HCT116 (cell line): ENCODE measurements around the gene PARVB. TPM values are rescaled to one million over a fixed set of nuclear protein-coding genes. Genes with fewer than 3 reads are reported as not detected.

ENCODE experiments used
- ATAC-seq: fragments of 200-7000 bp; cut with Tn5 transposase; 2 replicates; pipeline ENCODE4 v1.9.1; 2020; ENCODE audit warnings: mild to moderate bottlenecking, moderate library complexity
- BruUV-seq: library from RNA; stranded (reverse); fragments of 400-500 nt; replicated peaks from 2 replicates; lab custom pipeline; 2021; lab: Mats Ljungman, UMichigan
- CTCF ChIA-PET: fragments of 300-600 bp; sonication (Branson Sonifier 250); formaldehyde crosslinking; loops from one replicate; lab custom pipeline; 2021; ENCODE audit warnings: antibody characterized with exemption; lab: Charles Lee
- POLR2A ChIA-PET: fragments of 300-600, 350-600 bp; sonication (Branson Sonifier 250); formaldehyde crosslinking; loops from one replicate; lab custom pipeline; 2021; ENCODE audit warnings: antibody characterized with exemption; lab: Charles Lee
- RAD21 ChIA-PET, 2 experiments: fragments of 300-600 bp; sonication (Branson Sonifier 250); formaldehyde crosslinking; loops; one replicate each; lab custom pipeline; 2023; ENCODE audit warnings: low total read pairs in 2 of 2; ENCODE audit not compliant: uncharacterized antibody in 2 of 2, unreplicated experiment in 2 of 2, low non-redundant PET in 1 of 2; lab: Charles Lee
- DNase-seq: peaks from one replicate; pipeline ENCODE4 v3.0.0-alpha.2; 2010; ENCODE audit warnings: low read depth, low spot score
- H2AFZ ChIP-seq: fragments of 200-600 bp; shearing (Covaris generic), sonication (generic); 2 replicates; pipeline ENCODE4 v1.6.1; 2017; ENCODE audit warnings: low read depth, mixed run types, mixed read lengths, antibody characterized with exemption, low read length; ENCODE audit not compliant: poor library complexity, severe bottlenecking
- H3K27ac ChIP-seq: 2 replicates; pipeline ENCODE4 v1.5.1; 2012; ENCODE audit warnings: low read depth, low read length
- H3K27me3 ChIP-seq: fragments of 200-600 bp; sonication (generic); 2 replicates; pipeline ENCODE4 v1.6.1; 2016; ENCODE audit warnings: mixed run types, low read length, mixed read lengths; ENCODE audit not compliant: insufficient read depth
- H3K36me3 ChIP-seq, 2 experiments: fragments of 200-500 bp in 1 of 2; fragments of 200-600 bp in 1 of 2; sonication (Bioruptor generic) in 1 of 2; sonication (generic) in 1 of 2; 2 replicates each; pipeline versions ENCODE4 v1.5.1 to v1.6.1; 2014 to 2016; ENCODE audit warnings: low read length in 2 of 2, inconsistent platforms in 1 of 2, mixed read lengths in 1 of 2, mixed run types in 1 of 2; ENCODE audit not compliant: insufficient read depth in 2 of 2, control insufficient read depth in 1 of 2
- H3K4me1 ChIP-seq, 2 experiments: fragments of 200-600 bp in 1 of 2; sonication (generic) in 1 of 2; 2 replicates each; pipeline versions ENCODE4 v1.5.1 to v1.6.1; 2012 to 2017; ENCODE audit warnings: low read length in 2 of 2, inconsistent platforms in 1 of 2, mild to moderate bottlenecking in 1 of 2, mixed read lengths in 1 of 2, mixed run types in 1 of 2, moderate library complexity in 1 of 2; ENCODE audit not compliant: insufficient read depth in 2 of 2, control insufficient read depth in 1 of 2
- H3K4me2 ChIP-seq: fragments of 200-600 bp; sonication (generic); 2 replicates; pipeline ENCODE4 v1.6.1; 2017; ENCODE audit warnings: mixed run types, low read length, mixed read lengths
- H3K4me3 ChIP-seq, 2 experiments: fragments of 200-600 bp in 1 of 2; sonication (generic) in 1 of 2; replicated peaks in 1 of 2; 2 replicates each; pipeline ENCODE4 v1.5.1; 2011 to 2016; ENCODE audit warnings: low read length in 2 of 2, control low read depth in 1 of 2, low read depth in 1 of 2, mild to moderate bottlenecking in 1 of 2, mixed read lengths in 1 of 2, mixed run types in 1 of 2
- H3K79me2 ChIP-seq: fragments of 200-600 bp; sonication (generic); 2 replicates; pipeline ENCODE4 v1.6.1; 2017; ENCODE audit warnings: mild to moderate bottlenecking, mixed run types, low read length, moderate library complexity, mixed read lengths; ENCODE audit not compliant: insufficient read depth
- H3K9ac ChIP-seq: fragments of 200-600 bp; sonication (generic); 2 replicates; pipeline ENCODE4 v1.6.1; 2016; ENCODE audit warnings: low read length, mixed read lengths
- H3K9me2 ChIP-seq: fragments of 200-600 bp; sonication (generic), shearing (Covaris generic); 2 replicates; pipeline ENCODE4 v1.6.1; 2017; ENCODE audit warnings: mixed run types, mild to moderate bottlenecking, moderate library complexity; ENCODE audit not compliant: insufficient read depth
- H3K9me3 ChIP-seq, 2 experiments: fragments of 200-500 bp in 1 of 2; fragments of 200-600 bp in 1 of 2; sonication (Bioruptor generic) in 1 of 2; sonication (generic) in 1 of 2; 2 replicates each; pipeline ENCODE4 v1.6.1; 2014 to 2017; ENCODE audit warnings: low read length in 2 of 2, mixed read lengths in 2 of 2, inconsistent platforms in 1 of 2, low read depth in 1 of 2, mild to moderate bottlenecking in 1 of 2, mixed run types in 1 of 2, moderate library complexity in 1 of 2; ENCODE audit not compliant: control insufficient read depth in 1 of 2, insufficient read depth in 1 of 2
- H4K20me1 ChIP-seq: fragments of 200-600 bp; sonication (generic), shearing (Covaris generic); 2 replicates; pipeline ENCODE4 v1.6.1; 2017; ENCODE audit warnings: mixed run types, mild to moderate bottlenecking, moderate library complexity; ENCODE audit not compliant: insufficient read depth
- CBX3 ChIP-seq: IDR thresholded peaks from 2 replicates; pipeline ENCODE4 v1.6.1; 2012; ENCODE audit warnings: low read depth
- CEBPB ChIP-seq: IDR thresholded peaks from 2 replicates; pipeline ENCODE4 v1.6.1; 2012; ENCODE audit warnings: low read depth
- EGR1 ChIP-seq: IDR thresholded peaks from 2 replicates; pipeline ENCODE4 v1.6.1; 2012; ENCODE audit warnings: low read depth
- ELF1 ChIP-seq: IDR thresholded peaks from 2 replicates; pipeline ENCODE4 v1.6.1; 2012; ENCODE audit warnings: low read depth, borderline replicate concordance
- EZH2phosphoT487 ChIP-seq: fragments of 200-600 bp; IDR thresholded peaks from 2 replicates; pipeline ENCODE4 v1.6.1; 2018; ENCODE audit warnings: antibody characterized with exemption, borderline replicate concordance
- FOSL1 ChIP-seq: IDR thresholded peaks from 2 replicates; pipeline ENCODE4 v1.6.1; 2012; ENCODE audit warnings: low read depth
- POLR2AphosphoS5 ChIP-seq: IDR thresholded peaks from 2 replicates; pipeline ENCODE4 v1.6.1; 2011; ENCODE audit warnings: mild to moderate bottlenecking, low read depth, low read length, moderate library complexity
- SIN3A ChIP-seq: IDR thresholded peaks from 2 replicates; pipeline ENCODE4 v1.6.1; 2012; ENCODE audit warnings: low read depth
- SRF ChIP-seq: IDR thresholded peaks from 2 replicates; pipeline ENCODE4 v1.6.1; 2012; ENCODE audit warnings: low read depth
- TCF7L2 ChIP-seq: IDR thresholded peaks from 2 replicates; pipeline ENCODE4 v1.7.0; 2011; ENCODE audit warnings: borderline replicate concordance, inconsistent platforms; ENCODE audit not compliant: insufficient read depth, insufficient read length; ENCODE audit errors: extremely low read depth
- ZFX ChIP-seq: fragments of 450-650 bp; IDR thresholded peaks from 2 replicates; pipeline ENCODE4 v1.6.1; 2017
- ZNF274 ChIP-seq: fragments of 200-500 bp; sonication (Bioruptor generic); IDR thresholded peaks from 2 replicates; pipeline ENCODE4 v1.6.1; 2014; ENCODE audit warnings: mild to moderate bottlenecking, low read depth, low read length, inconsistent platforms
- intact Hi-C: fragments of 100-400 bp; cut with micrococcal nuclease; formaldehyde crosslinking; loops from 2 replicates; pipeline ENCODE4 v1.10.0; 2022
- total RNA-seq: library from RNA; stranded (reverse); gene quantifications from one replicate; pipeline ENCODE4 v1.2.1, GENCODE V29; 2021; ENCODE audit not compliant: unreplicated experiment
- TF ChIP-seq, protein P1 (sequence below), 3 experiments: fragments of 200-600 bp in 1 of 3; sonication (generic) in 1 of 3; IDR thresholded peaks in 2 of 3; conservative IDR thresholded peaks in 1 of 3; 2 replicates each; pipeline ENCODE4 v1.5.1; 2012 to 2017; ENCODE audit warnings: low read depth in 2 of 3, low read length in 2 of 3, antibody characterized with exemption in 1 of 3, borderline replicate concordance in 1 of 3, control low read depth in 1 of 3, mild to moderate bottlenecking in 1 of 3, mixed read lengths in 1 of 3, mixed run types in 1 of 3, moderate library complexity in 1 of 3; ENCODE audit not compliant: insufficient read depth in 1 of 3
- TF ChIP-seq, protein P2 (sequence below): IDR thresholded peaks from 2 replicates; pipeline ENCODE4 v1.6.1; 2012
- TF ChIP-seq, protein P3 (sequence below): IDR thresholded peaks from 2 replicates; pipeline ENCODE4 v1.6.1; 2012

PARVB gene
- total RNA-seq, 1 experiment from 2014 or later, result 21.4 TPM

DNA sequence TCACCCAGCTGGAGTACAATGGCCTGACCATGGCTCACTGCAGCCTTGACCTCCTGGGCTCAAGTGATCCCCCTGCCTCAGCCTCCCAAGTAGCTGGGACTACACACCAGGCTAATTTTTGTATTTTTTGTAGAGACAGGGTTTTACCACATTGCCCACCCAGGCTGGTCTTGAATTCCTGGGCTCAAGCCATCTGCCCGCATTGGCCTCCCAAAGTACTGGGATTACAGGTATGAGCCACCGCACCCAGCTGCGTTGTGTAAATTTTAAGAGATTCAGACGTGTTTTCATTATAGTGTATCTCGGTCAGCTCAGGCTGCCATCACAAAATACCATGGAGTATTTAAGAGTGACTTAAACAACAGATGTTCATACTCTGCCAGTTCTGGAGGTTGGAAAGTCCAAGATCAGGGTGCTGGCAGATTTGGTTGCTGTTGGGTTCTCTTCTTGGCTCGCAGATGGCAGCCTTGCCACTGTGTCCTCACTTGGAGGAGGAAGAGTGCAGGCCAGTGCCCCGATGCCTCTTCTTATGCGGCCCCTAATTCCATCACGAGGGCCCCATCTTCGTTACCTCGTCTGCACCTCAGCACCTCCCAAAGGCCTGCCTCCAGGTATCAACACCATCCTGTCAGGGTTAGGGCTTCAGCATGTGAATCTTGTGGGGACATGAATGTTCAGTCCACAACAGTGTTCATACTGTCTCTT, 32.6 kb upstream of the PARVB start:
- Histone ChIP-seq H3K4me1 (no peaks in the 10 kb centered on the region), H3K4me2 (no peak overlapping the region), H3K27me3 (no peaks in the 10 kb centered on the region), H3K9me2 (no peaks in the 10 kb centered on the region), H3K9me3 (no peaks in the 10 kb centered on the region), H3K79me2 (no peaks in the 10 kb centered on the region), H3K9ac (no peak overlapping the region), H3K27ac (no peak overlapping the region), H3K4me3 (no peak overlapping the region), H2AFZ (no peak overlapping the region)
- intact Hi-C loops, result no loop called here
- ChIA-PET RAD21 (no interaction called here), CTCF (interaction anchor here (4.0 kb wide), 1 partner anchor 634 kb away, joined by 51 read pairs; no protein-coding TSS in a partner anchor)
- ATAC-seq (no peak), DNase-seq (no peak)
- TF ChIP-seq ZNF274, result no peak
- no peak for TF ChIP-seq SIN3A
- no peak for TF ChIP-seq EGR1
- TF ChIP-seq, all 23 proteins: peak for 0
- BruUV-seq, result no TSS peak
- H3K36me3 ChIP-seq, result peaks cover 27 to 28% of the 10 kb centered on the region in 2 experiments; a peak in 3 of 4 replicates
- POLR2A ChIA-PET, result no interaction called here
- H4K20me1 ChIP-seq, result no peaks in the 10 kb centered on the region

DNA sequence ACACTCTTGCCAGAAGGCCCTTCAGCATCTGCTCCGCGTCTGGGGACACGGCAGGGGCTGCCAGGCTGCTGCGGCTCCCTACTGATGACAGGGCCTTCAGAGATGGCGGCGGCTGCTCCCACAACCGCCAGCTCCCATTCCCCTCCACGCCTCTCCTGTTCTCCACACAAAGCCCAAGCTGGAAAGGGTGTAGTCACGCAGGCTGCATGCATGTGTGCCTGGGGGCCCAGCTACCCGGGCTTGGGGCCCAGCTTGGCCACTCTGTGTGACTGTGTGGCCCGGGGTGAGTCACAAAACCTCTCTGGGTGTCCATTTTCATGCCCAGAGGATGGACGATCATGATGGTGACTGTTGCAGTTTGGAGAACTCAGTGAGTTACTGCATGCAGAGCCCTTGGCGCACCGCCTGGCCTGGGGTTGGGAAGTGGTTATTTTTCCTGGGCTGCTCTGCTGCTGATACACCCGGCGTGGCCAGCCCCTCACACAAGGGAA, 31.7 kb upstream of the PARVB start:
- Histone ChIP-seq H3K9ac (no peak overlapping the region), H3K27me3 (no peaks in the 10 kb centered on the region), H3K36me3 (peaks cover 24 to 28% of the 10 kb centered on the region in 2 experiments; a peak in 3 of 4 replicates), H3K9me3 (no peaks in the 10 kb centered on the region), H3K4me2 (no peak overlapping the region), H3K9me2 (no peaks in the 10 kb centered on the region), H3K4me3 (no peak overlapping the region), H3K4me1 (no peaks in the 10 kb centered on the region), H3K27ac (no peak overlapping the region), H3K79me2 (no peaks in the 10 kb centered on the region), H4K20me1 (no peaks in the 10 kb centered on the region), H2AFZ (no peak overlapping the region)
- no TSS peak for BruUV-seq
- CTCF ChIA-PET, result interaction anchor here (0.6 to 4.0 kb wide), 5 partner anchors 17 to 633 kb away, joined by 3 to 84 read pairs (median 5); no protein-coding TSS in a partner anchor
- intact Hi-C loops, result no loop called here
- ATAC-seq (no peak), DNase-seq (no peak)
- POLR2A ChIA-PET, result interaction anchor here (0.6 to 2.1 kb wide), 2 partner anchors 93 to 750 kb away, joined by 6 to 9 read pairs; no protein-coding TSS in a partner anchor
- no peak for TF ChIP-seq POLR2AphosphoS5
- no peak for TF ChIP-seq ELF1
- TF ChIP-seq, protein P1, sequence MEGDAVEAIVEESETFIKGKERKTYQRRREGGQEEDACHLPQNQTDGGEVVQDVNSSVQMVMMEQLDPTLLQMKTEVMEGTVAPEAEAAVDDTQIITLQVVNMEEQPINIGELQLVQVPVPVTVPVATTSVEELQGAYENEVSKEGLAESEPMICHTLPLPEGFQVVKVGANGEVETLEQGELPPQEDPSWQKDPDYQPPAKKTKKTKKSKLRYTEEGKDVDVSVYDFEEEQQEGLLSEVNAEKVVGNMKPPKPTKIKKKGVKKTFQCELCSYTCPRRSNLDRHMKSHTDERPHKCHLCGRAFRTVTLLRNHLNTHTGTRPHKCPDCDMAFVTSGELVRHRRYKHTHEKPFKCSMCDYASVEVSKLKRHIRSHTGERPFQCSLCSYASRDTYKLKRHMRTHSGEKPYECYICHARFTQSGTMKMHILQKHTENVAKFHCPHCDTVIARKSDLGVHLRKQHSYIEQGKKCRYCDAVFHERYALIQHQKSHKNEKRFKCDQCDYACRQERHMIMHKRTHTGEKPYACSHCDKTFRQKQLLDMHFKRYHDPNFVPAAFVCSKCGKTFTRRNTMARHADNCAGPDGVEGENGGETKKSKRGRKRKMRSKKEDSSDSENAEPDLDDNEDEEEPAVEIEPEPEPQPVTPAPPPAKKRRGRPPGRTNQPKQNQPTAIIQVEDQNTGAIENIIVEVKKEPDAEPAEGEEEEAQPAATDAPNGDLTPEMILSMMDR (IDR thresholded peaks at IDR 0.05 in 2 of 3, conservative IDR thresholded peaks at IDR 0.05 in 1 of 3; ENCODE audit: borderline replicate concordance in 1 of 3, insufficient read depth in 1 of 3, low read depth in 2 of 3, low read length in 2 of 3), result no peak
- TF ChIP-seq CBX3, result no peak
- TF ChIP-seq ZFX, result no peak
- no peak for TF ChIP-seq SRF
- TF ChIP-seq, protein P2, sequence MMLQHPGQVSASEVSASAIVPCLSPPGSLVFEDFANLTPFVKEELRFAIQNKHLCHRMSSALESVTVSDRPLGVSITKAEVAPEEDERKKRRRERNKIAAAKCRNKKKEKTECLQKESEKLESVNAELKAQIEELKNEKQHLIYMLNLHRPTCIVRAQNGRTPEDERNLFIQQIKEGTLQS, result no peak
- no peak for TF ChIP-seq SIN3A
- no peak for TF ChIP-seq TCF7L2
- no peak for TF ChIP-seq CEBPB
- TF ChIP-seq, protein P3, sequence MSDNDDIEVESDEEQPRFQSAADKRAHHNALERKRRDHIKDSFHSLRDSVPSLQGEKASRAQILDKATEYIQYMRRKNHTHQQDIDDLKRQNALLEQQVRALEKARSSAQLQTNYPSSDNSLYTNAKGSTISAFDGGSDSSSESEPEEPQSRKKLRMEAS, result no peak
- TF ChIP-seq FOSL1, result no peak
- TF ChIP-seq EZH2phosphoT487, result no peak
- RAD21 ChIA-PET, result interaction anchor here in 1 of 2 experiments (1.2 kb wide), 1 partner anchor 632 kb away, joined by 4 read pairs; no protein-coding TSS in a partner anchor
